Measurements from ENCODE around the gene CDH13. TPM values are rescaled to one million over a fixed set of nuclear protein-coding genes. Genes with fewer than 3 reads are reported as not detected.

CDH13 gene
- total RNA-seq, 1 donor from 2014 or later = 14.3 TPM

DNA sequence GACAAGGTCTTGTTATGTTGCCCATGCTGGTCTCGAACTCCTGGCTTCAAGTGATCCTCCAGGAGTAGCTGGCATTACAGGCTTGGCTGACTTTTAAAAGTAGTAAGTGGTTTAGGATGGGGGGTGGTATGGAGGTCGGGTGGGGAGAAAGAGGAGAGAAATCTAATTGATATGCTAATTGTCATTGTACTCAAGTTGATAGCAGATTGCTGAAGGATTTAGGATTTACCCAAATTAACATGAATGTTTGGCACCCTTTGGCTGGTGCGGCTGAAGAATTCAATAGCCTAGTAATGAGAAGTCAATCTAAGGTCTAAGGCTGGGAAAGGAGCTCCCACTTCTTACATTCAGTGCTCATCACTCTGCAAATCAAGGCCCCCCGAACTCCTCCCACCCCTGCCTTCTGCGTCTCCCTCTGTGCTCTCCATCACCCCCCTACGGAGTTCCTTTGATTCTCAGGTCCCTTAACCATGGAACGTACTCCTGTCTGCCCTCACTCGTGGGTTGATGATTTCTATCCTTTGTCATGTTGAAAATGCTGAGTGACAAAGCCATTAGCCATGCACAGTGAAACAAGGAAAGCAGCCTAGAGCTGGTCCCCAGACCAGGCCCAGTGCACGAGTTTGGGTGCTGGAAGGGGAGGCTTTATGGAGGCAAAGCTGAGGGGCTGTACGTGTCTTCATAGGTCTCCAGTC is 17.3 kb downstream of the CDH13 start:
- no peak overlapping the region for H3K4me3 ChIP-seq
- no peak for DNase-seq
- no peak overlapping the region for H3K27ac ChIP-seq
- H3K4me1 ChIP-seq = no peaks in the 10 kb centered on the region
- TF ChIP-seq, protein P1, sequence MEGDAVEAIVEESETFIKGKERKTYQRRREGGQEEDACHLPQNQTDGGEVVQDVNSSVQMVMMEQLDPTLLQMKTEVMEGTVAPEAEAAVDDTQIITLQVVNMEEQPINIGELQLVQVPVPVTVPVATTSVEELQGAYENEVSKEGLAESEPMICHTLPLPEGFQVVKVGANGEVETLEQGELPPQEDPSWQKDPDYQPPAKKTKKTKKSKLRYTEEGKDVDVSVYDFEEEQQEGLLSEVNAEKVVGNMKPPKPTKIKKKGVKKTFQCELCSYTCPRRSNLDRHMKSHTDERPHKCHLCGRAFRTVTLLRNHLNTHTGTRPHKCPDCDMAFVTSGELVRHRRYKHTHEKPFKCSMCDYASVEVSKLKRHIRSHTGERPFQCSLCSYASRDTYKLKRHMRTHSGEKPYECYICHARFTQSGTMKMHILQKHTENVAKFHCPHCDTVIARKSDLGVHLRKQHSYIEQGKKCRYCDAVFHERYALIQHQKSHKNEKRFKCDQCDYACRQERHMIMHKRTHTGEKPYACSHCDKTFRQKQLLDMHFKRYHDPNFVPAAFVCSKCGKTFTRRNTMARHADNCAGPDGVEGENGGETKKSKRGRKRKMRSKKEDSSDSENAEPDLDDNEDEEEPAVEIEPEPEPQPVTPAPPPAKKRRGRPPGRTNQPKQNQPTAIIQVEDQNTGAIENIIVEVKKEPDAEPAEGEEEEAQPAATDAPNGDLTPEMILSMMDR (IDR thresholded peaks at IDR 0.05) = no peak
- intact Hi-C loops (cut with DNase I) = no loop called here
- no peaks in the 10 kb centered on the region for H3K36me3 ChIP-seq
- H3K27me3 ChIP-seq (ENCODE audit: low read depth) = no peaks in the 10 kb centered on the region
- ATAC-seq = no peak
- H3K9me3 ChIP-seq = no peaks in the 10 kb centered on the region

DNA sequence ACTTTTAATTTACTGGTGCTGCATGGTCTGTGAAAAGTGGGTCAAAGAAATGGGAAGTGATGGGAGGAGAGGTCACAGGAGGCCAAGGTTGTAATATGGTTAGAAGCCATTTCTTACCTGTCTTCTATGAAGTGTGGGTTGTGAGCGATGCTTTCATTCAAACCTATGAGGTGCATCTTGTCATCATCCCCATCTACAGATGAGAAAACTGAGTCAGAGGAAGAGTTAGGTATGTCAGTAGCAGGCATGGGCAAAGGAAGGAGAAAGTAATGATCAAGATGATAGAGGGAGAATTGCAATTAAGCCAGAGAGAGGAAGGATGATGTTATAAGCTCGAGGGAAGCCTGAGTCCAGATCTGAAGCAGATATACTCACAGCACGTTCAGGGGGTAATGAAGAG is 19.7 kb downstream of the CDH13 start:
- no peaks in the 10 kb centered on the region for H3K9me3 ChIP-seq
- ATAC-seq (no peak), DNase-seq (no peak)
- no peaks in the 10 kb centered on the region for H3K4me1 ChIP-seq
- intact Hi-C loops (cut with DNase I) = no loop called here
- TF ChIP-seq, protein P1 (IDR thresholded peaks at IDR 0.05) = no peak
- H3K27me3 ChIP-seq (ENCODE audit: low read depth) = no peaks in the 10 kb centered on the region
- no peaks in the 10 kb centered on the region for H3K36me3 ChIP-seq
- no peak overlapping the region for H3K27ac ChIP-seq
- no peak overlapping the region for H3K4me3 ChIP-seq

DNA sequence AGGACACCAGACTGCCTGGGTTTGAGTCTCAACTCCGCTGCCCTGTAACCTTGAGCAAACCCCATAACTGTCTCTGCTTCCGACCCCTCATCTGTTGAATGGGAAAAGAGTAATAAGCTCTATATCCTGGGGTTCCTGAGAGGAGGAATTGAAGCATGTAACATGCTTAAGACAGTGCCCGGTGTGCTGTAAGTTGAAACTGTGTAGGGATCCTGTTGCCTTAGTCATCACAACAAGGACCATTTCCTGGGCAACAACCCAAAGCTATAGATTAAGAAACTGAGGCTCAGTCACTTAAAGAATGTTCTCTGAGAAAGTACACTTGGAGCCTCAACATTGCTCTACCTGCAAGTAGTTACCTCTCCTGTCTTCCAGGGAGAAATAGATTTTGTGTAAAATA is 23.0 kb downstream of the CDH13 start:
- DNase-seq (no peak), ATAC-seq (no peak)
- TF ChIP-seq, protein P1 (IDR thresholded peaks at IDR 0.05) = no peak
- no peaks in the 10 kb centered on the region for H3K27me3 ChIP-seq (ENCODE audit: low read depth)
- no peaks in the 10 kb centered on the region for H3K36me3 ChIP-seq
- peaks cover 11% of the 10 kb centered on the region for H3K4me1 ChIP-seq
- no peak overlapping the region for H3K27ac ChIP-seq
- no peak overlapping the region for H3K4me3 ChIP-seq
- H3K9me3 ChIP-seq = no peaks in the 10 kb centered on the region
- intact Hi-C loops (cut with DNase I) = no loop called here

DNA sequence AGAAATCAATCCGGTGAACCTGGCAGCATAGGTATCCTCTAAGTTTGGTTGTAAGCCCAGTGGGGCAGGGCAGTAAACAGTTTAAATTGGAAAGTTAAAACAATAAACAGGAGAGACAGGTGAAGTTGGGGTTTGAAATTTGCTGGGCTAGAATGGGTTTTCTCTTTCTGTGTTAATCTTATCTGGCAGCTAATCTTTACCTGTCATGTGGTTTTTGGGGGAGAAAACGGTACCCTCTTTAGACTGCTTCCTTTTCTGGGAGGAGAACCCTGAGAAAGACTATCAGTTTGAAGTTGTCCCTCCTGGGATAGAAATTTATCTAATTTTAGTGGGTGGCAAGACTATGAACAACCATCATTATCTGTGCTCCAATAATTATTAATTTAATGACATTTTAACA is 24.0 kb downstream of the CDH13 start:
- TF ChIP-seq, protein P1 (IDR thresholded peaks at IDR 0.05) = no peak
- intact Hi-C loops (cut with DNase I) = no loop called here
- DNase-seq = no peak
- H3K9me3 ChIP-seq = no peaks in the 10 kb centered on the region
- no peak overlapping the region for H3K27ac ChIP-seq
- peaks cover 11% of the 10 kb centered on the region for H3K4me1 ChIP-seq
- ATAC-seq = no peak
- no peaks in the 10 kb centered on the region for H3K36me3 ChIP-seq
- H3K27me3 ChIP-seq (ENCODE audit: low read depth) = no peaks in the 10 kb centered on the region
- H3K4me3 ChIP-seq = no peak overlapping the region

DNA sequence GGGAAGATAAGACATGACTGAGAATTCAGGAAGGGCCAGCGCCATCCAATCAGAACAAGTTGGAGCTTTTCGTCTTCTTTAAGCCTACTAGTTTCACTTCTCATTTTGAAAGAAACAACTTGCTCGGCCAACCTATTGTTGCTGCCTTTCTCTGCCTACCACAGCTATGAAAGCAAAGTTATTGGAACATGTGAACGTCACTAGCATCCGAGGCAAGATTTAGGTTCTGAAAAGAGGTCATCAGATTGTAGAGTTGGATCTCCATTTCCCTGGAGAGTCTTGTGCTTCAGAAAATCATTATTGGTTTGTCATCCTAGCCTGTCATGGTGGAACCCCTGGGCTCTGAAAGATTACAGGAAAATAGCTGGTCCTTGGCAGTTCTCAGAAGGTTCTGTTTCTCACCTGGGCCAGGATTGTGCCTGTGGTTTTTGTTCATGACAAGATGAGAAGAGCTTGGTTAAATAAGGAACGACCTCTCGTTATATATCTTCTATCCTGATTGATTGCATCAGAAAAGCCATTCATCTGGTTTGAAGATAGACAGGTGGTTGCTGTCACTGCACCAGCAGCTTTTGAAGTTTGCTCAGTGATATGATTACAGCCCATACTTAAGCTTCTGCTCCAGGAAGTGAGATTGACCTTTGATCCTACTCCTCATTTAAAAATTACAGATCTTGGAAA is 25.3 kb downstream of the CDH13 start:
- peaks cover 11% of the 10 kb centered on the region for H3K4me1 ChIP-seq
- H3K4me3 ChIP-seq = no peak overlapping the region
- TF ChIP-seq, protein P1 (IDR thresholded peaks at IDR 0.05) = no peak
- DNase-seq = no peak
- intact Hi-C loops (cut with DNase I) = no loop called here
- H3K27me3 ChIP-seq (ENCODE audit: low read depth) = no peaks in the 10 kb centered on the region
- ATAC-seq = no peak
- H3K9me3 ChIP-seq = no peaks in the 10 kb centered on the region
- no peaks in the 10 kb centered on the region for H3K36me3 ChIP-seq
- H3K27ac ChIP-seq = no peak overlapping the region
